Measurements from ENCODE around the gene NONO. TPM values are rescaled to one million over a fixed set of nuclear protein-coding genes. Genes with fewer than 3 reads are reported as not detected.

NONO gene
- total RNA-seq, 2 experiments from 2014 or later: 481 to 680 TPM

Other genes starting within 250 kb of the NONO start
- gene SNX12, start 215.3 kb upstream of the NONO start, total RNA-seq: 10 to 100 TPM; 41.8 to 49.0 TPM
- 10 to 100 TPM; 13.5 to 14.3 TPM for gene FOXO4, start 187.8 kb upstream of the NONO start, total RNA-seq
- gene CXorf65, start 176.9 kb upstream of the NONO start, total RNA-seq: 10 to 100 TPM; 25.3 to 25.5 TPM
- 100 to 1,000 TPM; 447 to 523 TPM for gene IL2RG, start 172.1 kb upstream of the NONO start, total RNA-seq
- 10 to 100 TPM; 56.6 to 64.7 TPM for gene MED12, start 165.0 kb upstream of the NONO start, total RNA-seq
- 1 to 10 TPM in 1 of 2 experiments, under 1 TPM in 1; 0.98 to 1.6 TPM for gene NLGN3, start 138.8 kb upstream of the NONO start, total RNA-seq
- not detected for gene GJB1, start 60.4 kb upstream of the NONO start, total RNA-seq
- gene ZMYM3, start 29.5 kb upstream of the NONO start, total RNA-seq: 10 to 100 TPM; 27.4 to 28.0 TPM
- gene ITGB1BP2, start 18.1 kb downstream of the NONO start, total RNA-seq: 1 to 10 TPM; 4.4 to 4.7 TPM
- gene TAF1, start 82.7 kb downstream of the NONO start, total RNA-seq: 10 to 100 TPM; 44.4 to 48.9 TPM
- 100 to 1,000 TPM; 345 to 362 TPM for gene OGT, start 249.5 kb downstream of the NONO start, total RNA-seq